ENCODE data around the gene ERG28.
"Not testable (repeated sequence)": the region's sequence is repeated elsewhere in the genome, so short reads cannot be mapped to it uniquely, and the experiment has no call there.

The ERG28 gene

GRCh38 chr14:75660630-75661498 lies at the start of gene ERG28, which contains the start of gene TTLL5:
TSS of gene ERG28 (minus strand) at chr14:75660876. CDS start at chr14:75657502, 3,374 bp downstream.
TSS of gene TTLL5 (plus strand) at chr14:75661246. CDS start at chr14:75663150, 1,904 bp downstream.
- DNase-seq, result peak; percentile 98

- peak; percentile 68 for DNase-seq
These were observed 48.6 kb upstream of the ERG28 start for GRCh38 chr14:75709207-75709812.

GRCh38 chr14:75705014-75705413 lies 44.3 kb upstream of the ERG28 start:
- DNase-seq, result no peak

GRCh38 chr14:75703467-75703866 lies 42.8 kb upstream of the ERG28 start:
- no peak for DNase-seq

- DNase-seq, result no peak
These were observed 42.1 kb upstream of the ERG28 start for GRCh38 chr14:75702616-75703261.

- DNase-seq, result no peak
These were observed 41.4 kb upstream of the ERG28 start for GRCh38 chr14:75702122-75702521.

GRCh38 chr14:75700295-75700694 lies 39.6 kb upstream of the ERG28 start:
- no peak for DNase-seq

- DNase-seq, result no peak
These were observed 38.7 kb upstream of the ERG28 start for GRCh38 chr14:75699331-75699730.

- DNase-seq, result no peak
These were observed 37.2 kb upstream of the ERG28 start for GRCh38 chr14:75697918-75698317.

GRCh38 chr14:75697386-75697785 lies 36.7 kb upstream of the ERG28 start:
- no peak for DNase-seq

- not testable (repeated sequence) for DNase-seq
These were observed 34.3 kb upstream of the ERG28 start for GRCh38 chr14:75695025-75695424.

- no peak for DNase-seq
These were observed 29.3 kb upstream of the ERG28 start for GRCh38 chr14:75690010-75690409.

GRCh38 chr14:75689012-75689411 lies 28.3 kb upstream of the ERG28 start:
- DNase-seq, result no peak

GRCh38 chr14:75685910-75686309 lies 25.2 kb upstream of the ERG28 start:
- no peak for DNase-seq

GRCh38 chr14:75675265-75675960 lies 14.7 kb upstream of the ERG28 start:
- peak; percentile 8 for DNase-seq

- DNase-seq, result no peak
These were observed 12.8 kb upstream of the ERG28 start for GRCh38 chr14:75673345-75674035.

- no peak for DNase-seq
These were observed 12.0 kb upstream of the ERG28 start for GRCh38 chr14:75672605-75673192.

GRCh38 chr14:75667099-75667765 lies 6.6 kb upstream of the ERG28 start:
- no peak for DNase-seq

GRCh38 chr14:75662966-75663365 lies 2.3 kb upstream of the ERG28 start:
- DNase-seq, result no peak

- DNase-seq, result no peak
These were observed 781 bp upstream of the ERG28 start for GRCh38 chr14:75661499-75661814.

GRCh38 chr14:75660238-75660629 lies 442 bp downstream of the ERG28 start:
- peak; percentile 43 for DNase-seq

- no peak for DNase-seq
These were observed 1.7 kb downstream of the ERG28 start for GRCh38 chr14:75658957-75659356.

Data from OCI-M1 (cell line).